EH (cell line): ENCODE data around the gene CT45A9.
"Not testable (repeated sequence)": the region's sequence is repeated elsewhere in the genome, so short reads cannot be mapped to it uniquely, and the experiment has no call there.

Experiments
- DNase-seq: peaks from one replicate; pipeline ENCODE4 v3.0.0-alpha.2; 2015; ENCODE audit warnings: low read depth

The CT45A9 gene, protein sequence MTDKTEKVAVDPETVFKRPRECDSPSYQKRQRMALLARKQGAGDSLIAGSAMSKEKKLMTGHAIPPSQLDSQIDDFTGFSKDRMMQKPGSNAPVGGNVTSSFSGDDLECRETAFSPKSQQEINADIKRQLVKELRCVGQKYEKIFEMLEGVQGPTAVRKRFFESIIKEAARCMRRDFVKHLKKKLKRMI

GRCh38 chrX:135871712-135872111 is at the start of gene CT45A9:
Gene CT45A9 (minus strand): TSS chrX:135871812. CDS start chrX:135868061, 3,751 bp downstream.
- not testable (repeated sequence) for DNase-seq

GRCh38 chrX:135920516-135920915 is 48.9 kb upstream of the CT45A9 start:
- not testable (repeated sequence) for DNase-seq

DNA sequence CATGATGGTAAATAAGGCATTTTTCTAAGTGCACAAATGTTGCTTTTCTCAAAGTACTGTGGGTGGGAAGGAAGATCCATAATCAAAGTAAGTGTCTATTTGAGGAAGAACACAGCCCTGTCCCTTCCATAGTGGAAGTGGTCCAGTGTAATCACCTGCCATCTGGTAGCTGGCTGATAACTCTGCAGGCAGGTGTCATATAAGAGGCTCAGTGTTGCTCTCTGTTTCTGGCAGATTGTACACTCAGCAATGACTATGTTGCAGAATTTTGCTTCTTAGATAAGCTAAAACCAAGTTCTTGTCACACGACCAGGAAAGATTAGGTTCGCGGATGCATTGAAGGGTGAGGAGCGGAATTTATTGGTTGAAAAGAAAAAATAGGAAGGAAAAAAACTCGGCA is 42.8 kb upstream of the CT45A9 start:
- DNase-seq: no peak

DNA sequence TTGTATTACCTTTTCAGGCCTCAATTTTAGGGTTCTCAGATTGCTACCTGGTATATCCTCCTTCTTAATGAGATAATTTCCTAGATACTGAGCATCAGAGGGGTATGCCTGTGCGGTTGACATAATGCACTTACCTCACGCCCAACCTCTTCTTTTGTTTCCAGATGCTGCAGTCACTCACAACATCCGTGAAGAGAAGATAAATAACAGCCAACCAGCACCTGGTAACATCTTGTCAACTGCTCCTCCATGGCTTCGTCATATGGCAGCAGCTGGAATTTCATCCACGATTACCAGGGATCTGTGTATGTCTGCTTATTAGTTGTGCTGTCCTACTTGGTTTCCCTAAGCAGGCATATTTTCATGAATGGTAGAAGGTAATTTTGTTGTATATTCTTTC is 38.6 kb upstream of the CT45A9 start:
- no peak for DNase-seq

DNA sequence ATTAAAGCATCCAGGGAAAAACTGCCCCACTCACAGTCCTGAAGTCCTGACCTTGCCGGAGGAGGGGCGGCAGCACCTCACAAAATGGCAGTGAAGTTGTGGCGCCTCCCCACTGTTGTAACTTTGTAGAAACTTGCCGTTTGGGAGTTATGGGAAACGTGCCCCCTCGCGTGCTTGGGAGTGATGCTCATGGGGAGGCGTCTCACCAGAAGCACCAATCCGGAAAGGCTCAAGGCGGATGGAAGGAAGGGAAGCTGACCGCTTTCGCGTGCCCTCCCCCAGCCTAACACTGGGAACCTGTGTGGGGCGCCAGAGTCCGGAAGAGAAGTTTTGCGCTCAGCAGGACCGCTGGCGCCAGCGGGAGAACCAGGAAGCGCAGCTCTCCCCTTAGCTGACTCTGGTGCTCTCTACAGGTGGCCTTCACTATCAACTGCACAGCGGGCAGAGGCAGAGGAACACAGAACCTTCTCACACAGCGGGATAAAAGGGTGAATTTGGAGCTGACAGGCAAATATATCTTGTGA is 21.7 kb upstream of the CT45A9 start, which contains the start of the genes CT45A10 and SAGE1:
CT45A10 (minus strand) TSS at position 151 of the 524 bp plus-strand sequence. CDS start 8,100 bp downstream, outside the sequence.
SAGE1 (plus strand) TSS at position 423 of the 524 bp plus-strand sequence. CDS start 2,527 bp downstream, outside the sequence.
- no peak for DNase-seq

DNA sequence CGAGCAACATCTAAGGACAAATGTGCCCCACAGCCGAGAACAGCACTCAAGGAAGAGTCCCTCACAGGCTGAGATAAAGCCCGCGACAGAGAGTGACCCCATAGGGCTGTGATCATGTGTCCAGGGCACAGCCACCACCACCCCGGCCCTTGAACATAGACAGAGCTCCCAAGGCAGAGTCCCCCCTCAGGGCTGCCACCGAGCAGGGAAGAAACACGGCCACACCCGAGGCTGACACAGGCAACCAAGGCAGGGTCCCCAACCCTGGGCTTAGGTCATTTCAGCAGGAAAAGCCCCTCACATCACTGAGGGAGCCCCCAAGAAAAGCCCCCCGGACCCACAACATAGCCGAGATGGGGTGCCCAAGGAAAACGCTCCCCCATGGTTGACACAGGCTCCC is 21.2 kb upstream of the CT45A9 start:
- DNase-seq: no peak

DNA sequence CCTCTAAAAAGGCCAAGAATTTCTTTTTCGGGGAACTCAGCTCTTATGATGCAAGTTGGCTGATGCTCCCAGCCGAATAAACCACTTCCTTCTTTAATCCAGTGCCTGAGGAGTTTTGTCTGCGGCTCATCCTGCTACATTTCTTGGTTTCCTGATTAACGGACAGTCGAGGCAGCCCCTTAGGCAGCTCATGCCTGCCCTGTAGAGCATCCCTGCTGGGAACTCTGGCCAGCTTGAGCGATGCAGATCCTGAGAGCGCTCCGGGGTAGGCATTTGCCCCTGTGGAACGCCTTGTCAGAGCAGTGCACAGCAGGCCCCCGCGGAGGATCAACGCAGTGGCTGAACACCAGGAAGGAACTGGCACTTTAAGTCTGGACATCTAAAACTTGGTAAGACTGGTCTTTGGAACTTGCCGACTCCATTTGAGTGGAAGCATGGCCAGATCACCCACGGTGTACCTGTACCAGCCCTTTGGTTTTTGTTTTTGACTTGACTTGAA is 18.5 kb upstream of the CT45A9 start:
- no peak for DNase-seq

DNA sequence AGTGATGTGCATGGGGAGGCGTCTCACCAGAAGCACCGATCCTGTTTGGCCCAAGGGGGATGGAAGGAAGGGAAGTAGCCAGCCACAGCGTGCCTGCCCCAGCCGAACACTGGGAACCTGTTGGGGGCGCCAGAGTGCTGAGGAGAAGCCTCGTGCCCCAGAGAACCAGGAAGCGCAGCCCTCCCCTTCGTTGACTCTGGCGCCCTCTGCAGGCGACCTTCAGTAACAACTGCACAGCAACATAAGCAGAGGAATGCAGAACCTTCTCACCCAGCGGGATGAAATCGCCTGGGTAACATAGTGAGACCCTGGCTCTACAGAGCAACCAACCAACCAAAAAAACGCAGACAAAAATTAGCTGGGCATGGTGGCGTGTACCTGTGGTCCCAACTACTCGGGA is 17.4 kb upstream of the CT45A9 start:
- DNase-seq: not testable (repeated sequence)

DNA sequence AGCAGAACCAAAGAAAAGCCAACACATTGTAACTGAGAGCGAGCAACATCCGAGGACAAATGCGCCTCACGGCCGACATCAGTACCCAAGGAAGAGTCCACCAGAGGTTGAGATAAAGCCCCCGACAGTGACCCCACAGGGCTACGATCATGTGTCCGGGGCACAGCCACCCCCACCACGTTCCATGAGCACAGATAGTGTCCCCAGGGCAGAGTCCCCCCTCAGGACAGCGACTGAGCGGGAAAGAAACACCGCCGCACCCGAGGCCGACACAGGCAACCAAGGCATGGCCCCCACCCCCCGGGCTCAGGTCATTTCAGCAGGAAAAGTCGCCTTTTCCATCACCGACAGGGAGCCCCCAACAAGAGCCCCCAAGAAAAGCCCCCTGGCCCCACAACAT is 16.6 kb upstream of the CT45A9 start:
- not testable (repeated sequence) for DNase-seq

DNA sequence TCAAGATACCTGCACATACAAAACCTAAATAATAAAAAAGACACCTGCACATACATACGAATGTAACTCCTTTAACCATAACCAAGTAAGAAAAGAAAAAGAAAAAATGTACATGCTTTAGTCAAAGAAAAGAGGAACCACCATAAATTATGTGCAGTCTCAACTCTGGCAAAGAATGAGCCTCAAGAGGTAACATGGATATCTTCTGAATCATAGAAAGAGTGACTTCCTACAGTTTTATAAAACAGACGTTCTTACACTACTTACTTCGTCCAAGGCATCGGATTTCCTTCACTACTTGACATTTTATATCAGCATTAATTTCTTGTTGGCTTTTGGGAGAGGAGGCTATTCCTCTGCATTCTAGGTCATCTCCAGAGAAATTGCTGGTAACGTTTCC is 11.1 kb upstream of the CT45A9 start:
- DNase-seq: not testable (repeated sequence)

- DNase-seq: not testable (repeated sequence)
Measured at GRCh38 chrX:135854438-135854837, 17.2 kb downstream of the CT45A9 start, which contains the start of gene CT45A8. Gene CT45A8 (minus strand): TSS chrX:135854538. CDS start chrX:135850783, 3,755 bp downstream.

GRCh38 chrX:135837180-135837579 is 34.4 kb downstream of the CT45A9 start, which contains the start of gene CT45A7:
Gene CT45A7 (minus strand): TSS chrX:135837280. CDS start chrX:135833533, 3,747 bp downstream.
- not testable (repeated sequence) for DNase-seq

DNA sequence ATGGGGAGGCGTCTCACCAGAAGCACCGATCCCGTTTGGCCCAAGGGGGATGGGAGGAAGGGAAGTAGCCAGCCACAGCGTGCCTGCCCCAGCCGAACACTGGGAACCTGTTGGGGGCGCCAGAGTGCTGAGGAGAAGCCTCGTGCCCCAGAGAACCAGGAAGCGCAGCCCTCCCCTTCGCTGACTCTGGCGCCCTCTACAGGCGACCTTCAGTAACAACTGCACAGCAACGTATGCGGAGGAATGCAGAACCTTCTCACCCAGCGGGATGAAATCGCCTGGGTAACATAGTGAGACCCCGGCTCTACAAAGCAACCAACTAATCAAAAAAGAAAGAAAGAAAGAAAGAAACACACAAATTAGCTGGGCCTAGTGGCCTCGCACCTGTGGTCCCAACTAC is 51.7 kb downstream of the CT45A9 start, which contains the start of gene CT45A2:
CT45A2 (minus strand) TSS at position 101 of the 400 bp plus-strand sequence. CDS start 3,747 bp downstream, outside the sequence.
- not testable (repeated sequence) for DNase-seq
